Umbilical cord (tissue), 2 donors: ENCODE results near the gene RUNX3. TPM values are rescaled to one million over a fixed set of nuclear protein-coding genes. Genes with fewer than 3 reads are reported as not detected.
"Not testable (repeated sequence)": the region's sequence is repeated elsewhere in the genome, so short reads cannot be mapped to it uniquely, and the experiment has no call there.

ENCODE experiments used
- DNase-seq: peaks from one replicate; pipeline ENCODE4 v3.0.0-alpha.2; 2015; ENCODE audit warnings: low spot score
- total RNA-seq: library from RNA; depleted of rRNA; stranded (reverse); fragments of >200 nt; gene quantifications from one replicate; pipeline ENCODE4 v1.2.3, GENCODE V29; 2014; ENCODE audit warnings: low replicate concordance; ENCODE audit not compliant: insufficient read depth

RUNX3 gene
- total RNA-seq: 0.72 TPM

- no peak for DNase-seq
These were observed at the start of gene RUNX3 for GRCh38 chr1:24930260-24931145. RUNX3 (minus strand) TSS chr1:24930276; CDS start chr1:24929868, 408 bp downstream.

DNA sequence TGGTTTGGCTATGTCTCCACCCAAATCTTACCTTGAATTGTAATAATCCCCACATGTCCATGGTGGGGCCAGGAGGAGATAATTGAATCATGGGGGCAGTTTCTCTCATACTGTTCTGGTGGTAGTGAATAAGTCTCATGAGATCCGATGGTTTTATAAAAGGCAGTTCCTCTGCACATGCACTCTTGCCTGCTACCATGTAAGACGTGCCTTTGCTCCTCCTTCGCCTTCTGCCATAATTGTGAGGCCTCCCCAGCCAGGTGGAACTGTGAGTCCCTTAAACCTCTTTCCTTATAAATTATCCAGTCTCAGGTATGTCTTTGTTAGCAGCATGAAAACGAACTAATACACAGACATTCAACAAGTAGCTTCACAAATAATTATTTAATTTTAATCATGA lies 49.2 kb upstream of the RUNX3 start:
- not testable (repeated sequence) for DNase-seq

DNA sequence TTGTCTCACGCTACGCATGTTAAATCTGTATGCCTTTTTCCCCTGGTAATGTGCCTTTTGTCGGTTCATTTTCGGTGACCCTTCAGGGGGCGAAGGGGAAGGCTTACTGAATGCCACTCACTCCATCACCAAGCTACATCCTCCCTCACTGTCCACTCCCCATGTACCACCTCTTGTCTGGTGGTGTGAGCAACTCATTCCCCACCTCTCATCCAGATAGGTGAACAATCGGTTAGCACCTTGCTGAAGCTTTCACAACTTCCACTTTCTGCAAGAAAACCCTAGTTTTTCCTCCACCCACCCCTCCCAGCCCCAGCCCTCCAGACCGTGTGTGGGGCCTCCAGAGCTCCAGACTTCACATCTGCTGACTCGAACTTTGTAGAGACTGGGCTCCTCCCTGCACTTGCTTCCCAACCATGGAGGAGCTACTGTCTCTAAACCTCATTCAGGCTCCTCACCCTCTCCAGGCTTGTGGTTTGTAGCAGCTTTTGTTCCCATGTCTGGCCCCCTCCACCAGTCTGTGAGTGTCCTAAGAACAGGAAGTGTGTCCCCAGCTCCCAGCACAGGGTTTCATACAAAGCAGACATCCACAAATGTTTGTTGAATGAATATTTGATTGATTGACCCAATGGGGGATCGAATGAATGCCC lies 48.4 kb upstream of the RUNX3 start:
- no peak for DNase-seq

DNA sequence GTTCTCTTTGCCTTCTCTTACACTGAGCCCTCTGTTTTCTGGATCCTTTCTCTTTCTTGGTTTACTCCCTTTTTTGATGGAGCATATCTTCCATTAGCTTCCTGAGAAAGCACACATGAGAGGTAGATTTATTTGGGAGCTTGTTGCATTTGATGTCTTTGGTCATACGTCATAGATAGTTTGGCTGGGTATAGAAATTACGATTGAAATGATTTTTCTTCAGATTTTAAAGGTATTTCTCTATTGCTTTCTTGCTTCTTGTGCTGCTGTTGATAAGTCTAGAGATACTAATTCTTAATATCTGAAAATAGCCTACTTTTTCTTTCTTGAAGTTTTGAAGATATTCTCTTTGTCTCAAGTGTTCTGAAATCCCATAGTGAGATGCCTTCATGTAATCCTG lies 45.3 kb upstream of the RUNX3 start:
- DNase-seq: no peak

GRCh38 chr1:24973315-24973714 lies 43.2 kb upstream of the RUNX3 start:
- no peak for DNase-seq

GRCh38 chr1:24972915-24973242 lies 42.8 kb upstream of the RUNX3 start:
- no peak for DNase-seq

DNA sequence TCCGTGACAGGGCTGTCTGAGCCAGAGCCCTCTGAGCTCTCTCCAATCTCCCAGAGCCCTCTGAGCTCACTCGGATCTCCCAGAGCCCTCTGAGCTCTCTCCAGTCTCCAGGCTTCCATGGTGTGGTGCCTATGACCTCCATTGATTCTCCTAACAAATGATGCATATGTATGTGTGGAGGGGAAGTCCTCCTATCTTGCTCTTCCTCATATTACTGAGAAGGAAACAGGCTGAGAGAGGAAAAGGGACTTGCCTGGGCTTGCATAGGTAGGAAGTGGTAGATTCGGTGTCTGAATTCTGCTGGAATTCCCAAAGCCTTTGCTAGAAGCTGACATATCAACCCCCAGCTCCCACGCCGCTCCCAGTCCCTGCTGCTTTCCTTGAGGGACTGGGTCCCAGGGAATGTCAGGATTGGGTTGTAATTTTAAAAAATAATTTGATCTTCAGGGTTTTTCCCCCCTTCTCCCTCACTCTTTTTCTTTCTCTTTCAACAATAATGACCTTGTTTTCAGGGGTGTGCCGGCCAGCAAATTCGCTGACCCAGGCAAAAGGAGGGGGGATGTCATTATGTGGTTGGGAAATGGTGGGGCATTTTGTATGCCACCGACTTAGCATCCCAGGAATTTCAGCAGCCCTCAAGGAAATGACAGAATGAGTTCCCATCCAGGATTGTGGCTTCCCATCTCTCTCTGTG lies 42.3 kb upstream of the RUNX3 start:
- peak; percentile 62 for DNase-seq

DNA sequence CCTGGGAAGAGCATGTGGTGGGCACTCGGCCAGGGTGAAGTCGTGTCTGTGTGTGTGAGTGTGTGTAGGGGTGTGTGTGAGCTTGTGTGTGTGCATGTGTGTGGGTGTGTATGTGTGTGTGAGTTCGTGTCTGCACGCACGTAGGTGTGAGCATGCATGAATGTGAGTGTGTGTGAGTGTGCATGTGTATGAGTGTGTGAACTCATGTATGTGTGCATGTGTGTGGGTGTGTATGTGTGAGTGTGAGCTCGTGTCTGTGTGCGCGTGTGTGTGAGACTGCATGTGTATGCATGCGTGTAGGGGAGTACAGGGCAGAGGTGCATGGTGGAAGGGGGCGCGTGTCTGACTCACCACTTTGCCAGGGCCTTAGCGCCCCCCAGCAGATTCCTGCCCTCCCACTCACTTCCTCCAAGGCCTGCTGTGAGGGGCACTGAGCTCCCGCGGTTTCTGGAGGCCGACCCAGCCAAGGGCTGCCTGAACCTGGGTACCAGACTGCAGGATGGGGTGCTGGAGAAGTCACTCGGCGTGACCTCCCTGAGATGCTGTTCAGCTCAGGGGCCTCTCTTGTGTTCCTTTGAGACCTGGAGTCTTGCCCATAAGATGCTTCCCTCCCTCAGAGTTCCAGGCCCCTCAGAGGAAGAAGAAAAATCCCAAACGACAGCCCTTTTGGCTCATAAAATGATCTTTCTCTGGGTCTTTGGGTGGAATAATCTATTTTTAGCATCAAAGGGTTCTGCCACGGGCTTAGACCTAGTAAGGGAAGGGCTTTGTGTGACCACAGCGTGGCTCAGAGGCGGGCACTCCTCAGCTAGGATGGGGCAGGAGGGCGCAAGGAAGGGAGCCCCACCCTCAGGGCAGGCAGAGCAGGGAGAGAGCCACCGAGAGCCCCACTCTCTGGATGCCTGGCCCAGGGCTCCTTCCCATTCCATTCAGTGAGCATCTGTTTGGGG lies 41.1 kb upstream of the RUNX3 start:
- DNase-seq: peak; percentile 59

GRCh38 chr1:24970399-24970753 lies 40.3 kb upstream of the RUNX3 start:
- peak; percentile 35 for DNase-seq

DNA sequence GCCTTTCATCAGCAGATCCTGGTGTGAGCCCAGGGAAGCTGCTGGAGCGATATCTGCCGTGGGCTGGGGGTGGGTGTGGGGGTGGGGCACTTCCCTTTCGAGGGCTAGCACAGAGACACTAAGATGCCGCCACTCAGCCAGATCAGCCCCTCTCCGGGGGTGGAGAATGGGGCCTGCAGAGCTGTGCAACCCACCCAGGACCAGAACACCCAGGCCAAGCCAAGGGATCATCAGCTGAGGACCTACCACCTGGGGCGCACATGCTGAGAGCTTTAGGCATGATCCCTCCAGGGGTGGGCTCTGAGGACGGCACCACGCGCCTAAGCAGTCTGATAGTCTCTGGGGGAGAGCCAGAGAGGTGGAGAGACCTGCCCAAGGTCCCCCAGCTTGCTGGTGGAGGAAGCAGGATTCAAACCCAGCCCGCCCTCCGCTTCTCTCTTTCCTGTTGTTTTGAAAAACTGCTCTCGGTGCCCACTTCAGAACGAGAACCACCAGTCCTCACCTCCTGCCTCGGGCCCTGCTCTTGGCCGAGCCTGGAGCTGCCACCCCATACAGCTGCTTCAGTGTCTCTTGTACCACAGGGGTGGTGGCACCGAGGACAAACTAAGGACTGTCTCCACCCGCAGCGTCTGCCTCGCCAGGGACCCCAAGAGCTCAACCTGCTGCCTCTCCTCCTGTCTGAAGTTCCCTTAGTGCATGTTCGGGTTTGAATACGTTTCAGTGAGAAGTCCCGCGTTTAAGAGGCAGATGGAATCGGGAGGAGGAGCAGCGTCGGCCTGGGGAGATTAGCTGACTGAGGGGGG lies 39.7 kb upstream of the RUNX3 start:
- DNase-seq: peak; percentile 10

DNA sequence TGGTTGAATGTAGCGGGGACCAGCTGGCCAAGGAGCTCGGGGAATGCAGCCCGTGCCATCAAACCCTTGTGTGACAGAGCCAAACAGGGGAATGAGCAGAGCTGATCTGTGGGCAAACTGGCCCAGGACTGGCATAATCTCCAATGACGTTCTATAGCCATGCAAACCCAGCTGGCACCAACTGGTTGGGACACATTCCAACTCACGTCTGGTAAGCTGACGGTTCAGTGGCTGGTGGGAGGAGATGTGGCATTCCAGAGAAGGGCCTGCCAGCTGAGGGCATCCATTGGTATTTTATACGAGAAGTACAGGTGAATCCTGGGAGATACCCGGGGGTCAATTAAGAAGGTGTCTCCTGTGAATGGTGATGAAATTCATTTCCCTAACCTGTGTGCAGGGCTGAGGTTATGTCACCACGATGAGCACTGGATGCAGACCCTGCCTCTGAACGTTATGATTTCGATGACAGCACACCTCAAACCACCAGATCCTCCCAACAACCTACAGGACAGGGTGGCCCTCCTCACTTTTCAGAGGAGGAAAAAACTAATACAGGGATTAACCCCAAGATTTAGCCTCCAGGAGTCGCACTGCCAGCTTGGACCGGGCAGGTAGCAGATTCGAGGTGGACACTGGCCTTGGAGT lies 39.0 kb upstream of the RUNX3 start:
- no peak for DNase-seq

DNA sequence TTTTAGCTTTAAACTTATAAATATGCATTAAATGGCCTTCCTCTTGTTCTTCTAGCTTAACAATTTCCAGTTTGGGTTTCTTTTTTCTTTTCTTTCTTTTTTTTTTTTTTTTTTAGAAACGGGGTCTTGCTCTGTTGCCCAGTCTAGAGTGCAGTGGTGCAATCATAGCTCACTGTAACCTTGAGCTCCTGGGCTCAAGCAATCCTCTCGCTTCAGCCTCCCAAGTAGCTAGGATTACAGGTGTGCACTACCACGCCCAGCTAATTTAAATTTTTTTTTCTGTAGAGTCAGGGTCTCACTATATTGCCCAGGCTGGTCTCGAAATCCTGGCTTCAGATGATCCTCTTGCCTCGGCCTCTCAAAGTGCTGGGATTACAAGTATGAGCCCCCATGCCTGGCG lies 37.9 kb upstream of the RUNX3 start:
- DNase-seq: no peak

GRCh38 chr1:24967555-24967954 lies 37.5 kb upstream of the RUNX3 start:
- DNase-seq: no peak

DNA sequence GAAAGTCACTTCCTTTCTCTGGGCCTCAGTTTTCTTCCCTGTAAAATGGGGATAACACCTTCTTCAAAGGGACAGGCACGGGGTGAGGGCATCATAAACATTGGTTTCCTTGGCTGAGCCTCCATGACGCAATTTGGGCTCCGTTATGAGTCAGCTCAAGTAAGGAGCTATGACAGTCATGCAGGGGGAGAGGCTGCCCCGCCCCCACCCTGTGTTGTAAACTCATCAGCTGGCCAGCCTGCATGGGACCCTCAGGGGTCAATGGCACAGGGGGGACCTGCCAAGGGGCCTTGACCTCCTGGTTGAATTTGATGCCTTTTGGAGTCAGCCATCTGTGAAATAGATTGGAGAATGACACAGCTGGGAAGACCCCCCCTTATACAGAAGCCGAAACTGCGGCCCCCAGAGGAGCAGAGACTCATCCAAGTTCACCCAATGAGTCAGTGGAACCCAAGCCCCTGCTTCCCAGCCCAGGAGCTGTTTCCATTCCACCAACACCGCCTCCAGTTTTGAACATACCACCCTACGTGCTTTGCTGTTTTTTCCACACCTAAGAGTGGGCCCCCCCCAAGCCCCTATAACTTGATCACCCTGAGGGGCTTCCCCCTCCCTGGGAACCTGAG lies 36.8 kb upstream of the RUNX3 start:
- no peak for DNase-seq

- no peak for DNase-seq
These were observed 36.1 kb upstream of the RUNX3 start for GRCh38 chr1:24966121-24966723.

DNA sequence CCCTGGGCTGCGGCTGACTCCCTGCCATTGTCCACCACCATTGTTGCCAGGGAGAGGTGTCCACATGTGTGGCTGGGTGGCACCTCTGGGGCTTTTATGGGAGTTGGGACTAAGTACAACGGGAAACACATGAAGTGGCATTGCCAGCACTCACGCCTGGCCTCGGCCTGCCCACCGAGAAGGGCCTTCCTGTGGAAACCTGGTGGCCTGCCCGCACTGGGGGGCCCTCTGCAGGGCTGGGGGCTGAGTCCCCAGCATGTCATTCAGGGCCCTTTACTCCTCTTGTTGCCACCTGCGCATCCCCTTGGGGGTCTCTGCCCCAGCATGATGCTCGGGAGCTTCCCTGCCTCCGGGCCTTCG lies 35.5 kb upstream of the RUNX3 start:
- no peak for DNase-seq

DNA sequence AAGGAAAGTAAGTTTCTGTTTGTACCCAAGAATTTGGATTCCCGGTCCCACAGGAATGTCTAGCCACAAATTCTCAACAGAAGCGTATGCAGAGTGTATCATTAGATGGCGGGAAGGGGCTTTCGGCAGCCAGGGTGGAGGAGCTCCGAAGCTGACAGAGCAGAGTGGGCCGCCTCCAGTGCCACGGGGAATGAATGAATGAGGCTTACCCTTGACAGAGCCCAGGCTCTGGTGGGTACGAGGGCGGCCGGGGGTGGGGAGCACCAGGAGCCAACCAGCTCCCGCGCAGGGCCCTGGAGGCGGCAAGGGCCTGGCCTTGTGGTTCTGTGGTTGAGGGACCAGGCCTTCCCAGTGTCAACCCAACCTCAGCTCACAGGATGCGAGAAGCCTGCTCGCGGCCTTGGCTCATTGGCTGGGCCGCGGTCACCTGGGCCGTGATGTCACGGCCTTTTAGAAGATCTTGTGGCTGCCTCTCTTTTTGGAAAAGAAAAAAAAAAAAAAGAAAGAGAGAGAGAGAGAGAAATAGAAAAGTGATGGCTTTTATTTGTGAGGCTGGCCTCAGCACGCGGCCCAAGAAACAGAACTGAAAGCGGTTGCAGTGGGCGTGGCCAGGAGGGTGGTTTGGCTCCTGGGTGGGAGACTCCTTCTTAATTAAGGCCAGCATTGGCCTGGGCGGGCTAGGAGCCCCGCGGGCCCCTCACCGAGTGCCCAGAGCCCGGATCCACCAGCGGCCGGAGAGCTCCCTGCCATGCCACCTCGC lies 34.9 kb upstream of the RUNX3 start:
- DNase-seq: no peak

DNA sequence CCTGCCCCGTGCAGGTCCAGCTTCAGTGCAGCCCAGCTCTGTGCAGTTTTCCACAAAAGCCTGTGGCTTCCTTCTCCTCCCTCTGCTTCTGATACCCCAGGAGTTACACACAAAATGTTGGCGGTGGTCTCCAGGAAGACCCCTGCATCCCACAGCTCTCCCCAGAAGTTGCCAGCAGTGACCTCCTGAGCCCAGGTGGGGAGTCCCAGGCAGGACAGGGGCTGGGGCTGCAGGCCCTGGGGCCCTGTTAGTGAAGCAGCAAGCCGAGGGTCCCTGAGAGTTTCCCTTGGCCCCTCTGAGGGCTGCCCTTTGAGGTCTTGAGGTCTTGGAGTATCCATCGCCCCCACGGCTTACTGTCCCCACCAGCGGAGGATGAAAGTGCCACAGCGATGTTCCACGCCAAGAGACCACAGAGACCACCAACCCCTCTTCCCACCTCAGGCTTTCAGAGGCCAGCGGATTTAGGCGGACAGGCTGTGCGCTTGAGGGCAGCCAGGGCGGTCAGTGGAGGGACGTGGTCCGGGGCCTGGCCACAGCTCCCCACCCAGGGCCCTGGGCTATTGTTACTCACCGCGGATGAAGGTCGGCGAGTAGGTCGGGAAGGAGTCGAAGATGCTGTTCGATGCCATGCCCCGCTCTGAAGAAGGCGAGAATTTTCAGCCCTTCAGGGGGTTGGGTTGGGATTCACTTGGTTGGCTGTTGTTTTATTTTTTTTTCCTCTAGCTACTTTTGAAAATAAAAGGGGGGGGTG lies 34.0 kb upstream of the RUNX3 start:
- no peak for DNase-seq
